Fibroblast of skin of back (primary cell): Measurements from ENCODE around the gene SNX13.
A peak's percentile ranks its signal among the peaks of the same experiment; 100 is the strongest.
"Not testable (repeated sequence)": the region's sequence is repeated elsewhere in the genome, so short reads cannot be mapped to it uniquely, and the experiment has no call there.

Source experiments
- DNase-seq: peaks from one replicate; pipeline ENCODE4 v3.0.0-alpha.2; 2013

Gene SNX13

GRCh38 chr7:17846935-17847334 lies 93.4 kb downstream of the SNX13 start:
- DNase-seq: no peak

- no peak for DNase-seq
These were observed 95.1 kb downstream of the SNX13 start for GRCh38 chr7:17845197-17845547.

- peak; percentile 30 for DNase-seq
These were observed 95.6 kb downstream of the SNX13 start for GRCh38 chr7:17844514-17845196.

GRCh38 chr7:17844022-17844421 lies 96.3 kb downstream of the SNX13 start:
- DNase-seq: no peak

- DNase-seq: no peak
These were observed 97.3 kb downstream of the SNX13 start for GRCh38 chr7:17843041-17843440.

GRCh38 chr7:17832820-17833355 lies 107.4 kb downstream of the SNX13 start:
- no peak for DNase-seq

- DNase-seq: no peak
These were observed 108.1 kb downstream of the SNX13 start for GRCh38 chr7:17832242-17832641.

- DNase-seq: no peak
These were observed 110.1 kb downstream of the SNX13 start for GRCh38 chr7:17830206-17830605.

GRCh38 chr7:17829001-17829400 lies 111.3 kb downstream of the SNX13 start:
- DNase-seq: no peak

GRCh38 chr7:17822547-17823173 lies 117.6 kb downstream of the SNX13 start:
- no peak for DNase-seq

GRCh38 chr7:17816903-17817302 lies 123.4 kb downstream of the SNX13 start:
- DNase-seq: no peak

- no peak for DNase-seq
These were observed 125.0 kb downstream of the SNX13 start for GRCh38 chr7:17815318-17815717.

GRCh38 chr7:17814058-17814457 lies 126.2 kb downstream of the SNX13 start:
- no peak for DNase-seq

- DNase-seq: not testable (repeated sequence)
These were observed 131.1 kb downstream of the SNX13 start for GRCh38 chr7:17809215-17809614.

GRCh38 chr7:17807242-17807641 lies 133.1 kb downstream of the SNX13 start:
- no peak for DNase-seq

GRCh38 chr7:17806631-17807030 lies 133.7 kb downstream of the SNX13 start:
- no peak for DNase-seq

- DNase-seq: peak; percentile 4
These were observed 138.2 kb downstream of the SNX13 start for GRCh38 chr7:17802056-17802455.

- no peak for DNase-seq
These were observed 148.0 kb downstream of the SNX13 start for GRCh38 chr7:17792075-17792936.

GRCh38 chr7:17787257-17787656 lies 153.0 kb downstream of the SNX13 start:
- no peak for DNase-seq

- no peak for DNase-seq
These were observed 153.9 kb downstream of the SNX13 start for GRCh38 chr7:17786314-17786852.

- no peak for DNase-seq
These were observed 158.1 kb downstream of the SNX13 start for GRCh38 chr7:17782216-17782549.

GRCh38 chr7:17781491-17782215 lies 158.6 kb downstream of the SNX13 start:
- peak; percentile 52 for DNase-seq

- DNase-seq: no peak
These were observed 160.9 kb downstream of the SNX13 start for GRCh38 chr7:17779381-17779780.
